ENCODE results near the gene ARHGAP23. TPM values are rescaled to one million over a fixed set of nuclear protein-coding genes. Genes with fewer than 3 reads are reported as not detected.
"Not testable (repeated sequence)": the region's sequence is repeated elsewhere in the genome, so short reads cannot be mapped to it uniquely, and the experiment has no call there.

The ARHGAP23 gene
- polyA plus RNA-seq, 1 donor: 23.6 TPM

DNA sequence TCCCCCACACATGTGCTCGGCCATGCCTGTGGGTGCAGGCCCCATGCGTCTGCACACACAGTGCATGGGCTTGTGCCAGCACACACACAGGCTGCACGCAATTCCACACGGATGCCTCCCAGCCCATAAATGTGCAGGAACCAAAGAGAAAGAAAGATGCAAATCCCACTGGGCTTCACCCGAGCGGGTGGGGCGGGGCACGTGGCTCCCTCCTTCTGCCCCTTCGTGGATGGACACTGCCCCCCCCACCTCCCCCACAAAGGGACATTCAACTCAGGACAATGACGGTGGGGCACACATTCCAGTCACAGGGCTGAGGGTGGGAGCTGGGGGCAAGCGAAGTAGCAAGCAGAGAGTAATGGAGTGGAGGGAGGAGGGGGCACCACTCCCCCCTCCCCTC is 102.6 kb downstream of the ARHGAP23 start:
- WGBS (ENCODE audit: insufficient coverage, low lambda C conversion rate): no CpG with 5 or more reads among the region's 11 CpGs
- H3K4me1 ChIP-seq (ENCODE audit: control insufficient read depth, insufficient read depth, low read length); DNase-seq; H3K36me3 ChIP-seq (ENCODE audit: control insufficient read depth, insufficient read depth, low read length); H3K9me3 ChIP-seq (ENCODE audit: control insufficient read depth, low read depth, low read length); H3K27ac ChIP-seq (ENCODE audit: low read length); H3K4me3 ChIP-seq (ENCODE audit: low read length): not testable (repeated sequence)
- H3K27me3 ChIP-seq (ENCODE audit: control insufficient read depth, insufficient read depth, low read length): peaks cover 46% of the 10 kb centered on the region

DNA sequence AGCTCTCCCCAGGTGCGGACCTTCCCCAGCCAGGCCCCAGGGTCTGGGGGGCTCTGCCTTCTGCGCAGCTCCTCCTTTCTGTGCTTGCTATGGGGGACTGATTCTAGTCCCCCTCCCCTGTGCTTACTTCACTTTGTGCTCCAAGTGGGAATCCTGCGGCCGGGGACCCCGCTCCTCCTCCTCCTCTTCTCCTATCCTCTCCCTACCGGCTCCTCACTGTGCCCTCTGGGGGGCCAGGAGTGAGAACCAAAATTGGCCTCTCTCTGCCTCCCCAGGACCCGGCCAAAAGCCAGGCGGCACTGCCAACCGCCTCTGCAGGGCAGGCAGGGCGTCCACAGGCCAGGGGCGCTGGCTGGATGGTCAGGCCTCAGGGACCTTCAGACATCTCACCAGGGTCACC is 103.5 kb downstream of the ARHGAP23 start:
- H3K27ac ChIP-seq (ENCODE audit: low read length); H3K36me3 ChIP-seq (ENCODE audit: control insufficient read depth, insufficient read depth, low read length); H3K9me3 ChIP-seq (ENCODE audit: control insufficient read depth, low read depth, low read length); H3K4me1 ChIP-seq (ENCODE audit: control insufficient read depth, insufficient read depth, low read length); DNase-seq; H3K4me3 ChIP-seq (ENCODE audit: low read length): not testable (repeated sequence)
- no CpG with 5 or more reads among the region's 11 CpGs for WGBS (ENCODE audit: insufficient coverage, low lambda C conversion rate)
- peaks cover 53% of the 10 kb centered on the region for H3K27me3 ChIP-seq (ENCODE audit: control insufficient read depth, insufficient read depth, low read length)

DNA sequence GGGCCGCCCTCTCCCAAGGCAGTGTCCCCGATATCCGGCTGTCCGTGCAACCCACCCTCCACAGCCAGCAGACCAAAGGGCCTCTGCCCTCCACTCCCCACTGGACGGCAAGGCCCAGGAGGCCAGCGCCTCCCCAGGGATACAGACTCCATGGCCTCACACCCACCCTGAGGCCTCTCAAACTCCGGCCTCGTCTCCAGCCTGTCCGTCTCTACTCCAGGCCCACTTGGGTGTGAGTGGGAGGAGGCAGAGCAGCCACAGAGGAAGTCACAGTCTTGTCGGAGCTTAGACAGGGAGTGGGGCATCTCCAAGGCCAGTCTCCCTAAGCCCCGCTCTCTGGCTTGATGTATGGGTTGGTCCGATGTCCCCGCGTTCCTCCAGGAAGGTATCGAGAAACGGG is 104.2 kb downstream of the ARHGAP23 start:
- Histone ChIP-seq H3K27ac (ENCODE audit: low read length) (no peak overlapping the region), H3K27me3 (ENCODE audit: control insufficient read depth, insufficient read depth, low read length) (peaks cover 53% of the 10 kb centered on the region), H3K9me3 (ENCODE audit: control insufficient read depth, low read depth, low read length) (no peaks in the 10 kb centered on the region), H3K4me1 (ENCODE audit: control insufficient read depth, insufficient read depth, low read length) (no peaks in the 10 kb centered on the region), H3K4me3 (ENCODE audit: low read length) (no peak overlapping the region), H3K36me3 (ENCODE audit: control insufficient read depth, insufficient read depth, low read length) (no peaks in the 10 kb centered on the region)
- 80% methylated on average over 5 of the region's 16 CpGs for WGBS (ENCODE audit: insufficient coverage, low lambda C conversion rate)
- DNase-seq: no peak

DNA sequence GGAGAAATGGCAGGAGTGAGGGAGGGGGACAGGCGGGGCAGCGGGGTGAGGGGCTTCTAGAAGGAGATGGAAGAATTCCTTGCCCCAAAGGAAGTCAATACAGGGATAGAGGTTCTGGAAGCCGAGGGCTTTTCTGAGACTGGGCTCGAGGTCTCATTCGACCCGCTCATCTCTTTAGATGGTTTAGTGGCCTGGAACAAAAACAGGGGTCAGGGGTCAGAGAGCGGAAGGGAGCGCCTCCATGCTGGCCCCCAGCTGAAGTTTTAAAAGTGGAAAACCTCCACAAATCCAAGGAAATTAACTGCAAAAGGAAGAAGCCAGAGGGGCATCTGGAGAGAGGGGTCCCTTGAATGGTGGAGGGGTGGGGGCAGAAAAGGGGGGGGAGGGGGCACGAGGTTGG is 105.0 kb downstream of the ARHGAP23 start:
- Histone ChIP-seq H3K27ac (ENCODE audit: low read length) (no peak overlapping the region), H3K27me3 (ENCODE audit: control insufficient read depth, insufficient read depth, low read length) (peaks cover 50% of the 10 kb centered on the region), H3K9me3 (ENCODE audit: control insufficient read depth, low read depth, low read length) (no peaks in the 10 kb centered on the region), H3K4me1 (ENCODE audit: control insufficient read depth, insufficient read depth, low read length) (no peaks in the 10 kb centered on the region), H3K4me3 (ENCODE audit: low read length) (no peak overlapping the region), H3K36me3 (ENCODE audit: control insufficient read depth, insufficient read depth, low read length) (no peaks in the 10 kb centered on the region)
- no peak for DNase-seq
- WGBS (ENCODE audit: insufficient coverage, low lambda C conversion rate): no CpG with 5 or more reads among the region's 9 CpGs

DNA sequence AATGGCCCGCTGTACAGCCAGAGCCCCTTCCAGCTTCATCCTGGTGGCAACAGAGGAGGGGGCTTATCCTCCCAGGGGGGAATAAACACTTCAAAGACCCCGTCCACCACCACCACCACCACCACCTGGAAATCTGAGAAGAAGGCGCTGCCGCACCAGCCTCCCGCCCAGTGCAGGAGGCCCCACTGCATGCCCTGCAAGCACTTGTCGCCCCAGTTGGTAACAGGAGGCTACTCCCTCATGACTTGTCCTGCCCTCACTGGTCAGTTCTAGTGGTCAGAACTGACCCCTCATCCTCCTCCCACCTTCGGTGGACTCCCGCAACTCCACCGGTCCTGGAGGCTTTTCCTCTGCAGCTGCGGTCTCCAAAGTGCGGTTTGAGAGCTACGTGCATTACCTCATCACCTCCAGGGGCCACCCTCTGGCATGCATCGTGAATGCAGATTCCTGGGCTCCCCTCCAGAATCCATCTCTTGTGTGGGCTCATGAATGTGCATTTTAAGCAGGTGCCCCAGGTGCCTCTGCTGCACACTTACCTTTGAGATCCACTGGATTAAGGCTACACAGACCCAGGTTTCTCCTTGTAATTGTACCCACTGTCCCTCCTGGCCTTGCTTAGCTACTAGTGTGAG is 105.7 kb downstream of the ARHGAP23 start:
- no peak for DNase-seq
- Histone ChIP-seq H3K27me3 (ENCODE audit: control insufficient read depth, insufficient read depth, low read length) (peaks cover 49% of the 10 kb centered on the region), H3K4me1 (ENCODE audit: control insufficient read depth, insufficient read depth, low read length) (no peaks in the 10 kb centered on the region), H3K36me3 (ENCODE audit: control insufficient read depth, insufficient read depth, low read length) (no peaks in the 10 kb centered on the region), H3K27ac (ENCODE audit: low read length) (no peak overlapping the region), H3K4me3 (ENCODE audit: low read length) (no peak overlapping the region), H3K9me3 (ENCODE audit: control insufficient read depth, low read depth, low read length) (no peaks in the 10 kb centered on the region)
- 68% methylated on average over 4 of the region's 13 CpGs for WGBS (ENCODE audit: insufficient coverage, low lambda C conversion rate)

DNA sequence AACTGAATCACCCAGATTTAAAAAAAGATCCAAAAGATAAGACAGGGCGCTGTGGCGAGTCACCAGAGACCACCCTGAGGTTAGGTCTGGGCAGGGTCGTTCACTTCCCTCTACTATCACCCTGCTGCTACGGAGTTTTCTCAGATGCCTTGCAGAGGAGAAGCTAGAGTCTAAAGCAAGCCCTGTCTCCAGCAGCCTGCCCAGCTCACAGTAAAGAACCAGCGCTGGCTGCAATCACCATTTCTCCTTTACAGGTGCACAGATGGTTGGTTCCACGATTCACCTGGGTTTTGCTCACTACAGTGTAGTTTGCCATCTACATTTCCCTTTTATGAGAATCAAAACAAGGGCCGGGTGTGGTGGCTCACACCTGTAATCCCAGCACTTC is 106.2 kb downstream of the ARHGAP23 start:
- Histone ChIP-seq H3K4me3 (ENCODE audit: low read length) (no peak overlapping the region), H3K27me3 (ENCODE audit: control insufficient read depth, insufficient read depth, low read length) (peaks cover 49% of the 10 kb centered on the region), H3K9me3 (ENCODE audit: control insufficient read depth, low read depth, low read length) (no peaks in the 10 kb centered on the region), H3K27ac (ENCODE audit: low read length) (no peak overlapping the region), H3K36me3 (ENCODE audit: control insufficient read depth, insufficient read depth, low read length) (no peaks in the 10 kb centered on the region), H3K4me1 (ENCODE audit: control insufficient read depth, insufficient read depth, low read length) (no peaks in the 10 kb centered on the region)
- no peak for DNase-seq
- WGBS (ENCODE audit: insufficient coverage, low lambda C conversion rate): no CpG with 5 or more reads among the region's 7 CpGs

DNA sequence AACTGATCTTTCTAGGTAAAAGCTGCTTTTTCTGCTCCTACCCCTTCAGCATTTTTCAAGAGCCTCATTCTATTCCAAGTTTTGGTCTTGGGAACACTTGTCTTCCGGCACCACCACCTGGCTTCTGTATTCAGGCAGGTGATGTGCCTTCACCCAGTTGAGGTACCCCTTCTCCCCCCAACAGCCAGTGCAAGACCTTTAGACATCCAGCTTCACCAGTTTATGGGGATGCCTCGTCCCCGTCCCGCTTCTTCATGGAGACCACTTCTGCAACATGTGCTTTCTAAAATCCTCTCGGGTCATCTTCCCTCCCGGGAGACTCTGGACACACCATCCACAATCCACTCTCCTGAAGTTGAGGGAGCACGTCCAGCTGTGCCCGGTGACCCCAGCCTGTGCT is 107.6 kb downstream of the ARHGAP23 start:
- H3K36me3 ChIP-seq (ENCODE audit: control insufficient read depth, insufficient read depth, low read length): no peaks in the 10 kb centered on the region
- peaks cover 43% of the 10 kb centered on the region for H3K27me3 ChIP-seq (ENCODE audit: control insufficient read depth, insufficient read depth, low read length)
- no CpG with 5 or more reads among the region's 8 CpGs for WGBS (ENCODE audit: insufficient coverage, low lambda C conversion rate)
- H3K4me1 ChIP-seq (ENCODE audit: control insufficient read depth, insufficient read depth, low read length): no peaks in the 10 kb centered on the region
- H3K9me3 ChIP-seq (ENCODE audit: control insufficient read depth, low read depth, low read length): no peaks in the 10 kb centered on the region
- DNase-seq: no peak
- no peak overlapping the region for H3K27ac ChIP-seq (ENCODE audit: low read length)
- H3K4me3 ChIP-seq (ENCODE audit: low read length): no peak overlapping the region

DNA sequence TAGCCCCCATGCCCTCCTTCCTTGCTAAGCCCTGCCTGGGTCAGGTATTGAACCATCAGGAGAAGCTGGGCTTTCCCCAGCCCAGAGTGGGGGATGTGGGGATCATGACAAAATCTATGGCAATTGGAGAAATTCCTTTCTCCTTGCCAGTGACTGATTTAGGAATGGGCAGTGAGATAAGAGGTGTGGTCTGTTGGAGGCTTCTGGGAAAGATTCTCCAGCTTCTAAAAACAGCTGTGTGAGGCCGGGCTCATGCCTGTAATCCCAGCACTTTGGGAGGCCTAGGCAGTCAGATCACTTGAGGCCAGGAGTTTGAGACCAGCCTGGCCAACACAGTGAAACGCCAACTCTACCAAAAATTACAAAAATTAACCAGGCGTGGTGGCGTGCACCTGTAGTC is 108.4 kb downstream of the ARHGAP23 start:
- no peaks in the 10 kb centered on the region for H3K4me1 ChIP-seq (ENCODE audit: control insufficient read depth, insufficient read depth, low read length)
- no peak overlapping the region for H3K27ac ChIP-seq (ENCODE audit: low read length)
- no peak for DNase-seq
- peaks cover 42% of the 10 kb centered on the region for H3K27me3 ChIP-seq (ENCODE audit: control insufficient read depth, insufficient read depth, low read length)
- WGBS (ENCODE audit: insufficient coverage, low lambda C conversion rate): no CpG with 5 or more reads among the region's 4 CpGs
- no peak overlapping the region for H3K4me3 ChIP-seq (ENCODE audit: low read length)
- H3K9me3 ChIP-seq (ENCODE audit: control insufficient read depth, low read depth, low read length): no peaks in the 10 kb centered on the region
- H3K36me3 ChIP-seq (ENCODE audit: control insufficient read depth, insufficient read depth, low read length): no peaks in the 10 kb centered on the region

DNA sequence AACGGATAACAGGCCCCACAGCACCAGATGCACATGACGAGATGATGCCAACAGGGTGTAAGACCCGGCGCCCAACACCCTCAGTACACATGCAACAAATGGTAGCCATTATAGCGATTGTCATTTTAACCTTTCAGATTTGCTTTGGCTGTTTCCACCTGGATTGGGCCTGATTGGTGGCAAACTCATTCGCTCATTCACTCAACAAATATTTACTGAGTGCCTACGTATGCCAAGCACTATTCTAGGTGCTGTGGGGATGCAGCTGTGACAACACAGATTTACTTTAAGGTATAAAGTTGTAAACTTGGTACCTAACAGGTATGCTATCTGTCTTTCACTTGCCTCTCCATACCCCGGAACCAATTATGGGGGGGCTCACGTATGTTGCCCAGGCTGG is 110.6 kb downstream of the ARHGAP23 start:
- WGBS (ENCODE audit: insufficient coverage, low lambda C conversion rate): no CpG with 5 or more reads among the region's 9 CpGs
- Histone ChIP-seq H3K9me3 (ENCODE audit: control insufficient read depth, low read depth, low read length) (peaks cover 3% of the 10 kb centered on the region), H3K36me3 (ENCODE audit: control insufficient read depth, insufficient read depth, low read length) (no peaks in the 10 kb centered on the region), H3K4me1 (ENCODE audit: control insufficient read depth, insufficient read depth, low read length) (no peaks in the 10 kb centered on the region), H3K4me3 (ENCODE audit: low read length) (no peak overlapping the region), H3K27me3 (ENCODE audit: control insufficient read depth, insufficient read depth, low read length) (peaks cover 22% of the 10 kb centered on the region), H3K27ac (ENCODE audit: low read length) (no peak overlapping the region)
- DNase-seq: no peak

DNA sequence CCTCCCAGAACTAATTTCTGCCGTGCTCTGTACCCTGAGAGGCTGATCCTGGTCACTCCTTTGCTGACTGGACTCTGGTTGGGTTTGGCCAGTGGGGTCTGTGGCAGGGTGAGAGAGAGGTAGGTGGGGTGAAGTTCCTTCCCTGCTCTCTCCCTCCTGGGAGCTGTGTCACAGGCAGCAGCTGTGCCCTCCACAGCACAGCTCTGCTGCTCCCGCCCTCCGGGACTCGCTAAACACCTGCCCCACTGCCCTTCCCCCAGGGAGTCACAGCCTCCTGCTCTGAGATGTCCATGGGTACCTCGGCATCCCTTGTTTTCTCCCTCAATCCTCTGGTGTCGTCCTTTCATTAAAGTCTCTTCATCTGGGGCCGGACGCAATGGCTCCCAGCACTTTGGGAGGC is 111.1 kb downstream of the ARHGAP23 start:
- Histone ChIP-seq H3K27me3 (ENCODE audit: control insufficient read depth, insufficient read depth, low read length) (peaks cover 17% of the 10 kb centered on the region), H3K4me1 (ENCODE audit: control insufficient read depth, insufficient read depth, low read length) (no peaks in the 10 kb centered on the region), H3K27ac (ENCODE audit: low read length) (no peak overlapping the region), H3K36me3 (ENCODE audit: control insufficient read depth, insufficient read depth, low read length) (no peaks in the 10 kb centered on the region), H3K4me3 (ENCODE audit: low read length) (no peak overlapping the region), H3K9me3 (ENCODE audit: control insufficient read depth, low read depth, low read length) (peaks cover 3% of the 10 kb centered on the region)
- no peak for DNase-seq
- WGBS (ENCODE audit: insufficient coverage, low lambda C conversion rate): 30% methylated on average over 2 of the region's 8 CpGs

DNA sequence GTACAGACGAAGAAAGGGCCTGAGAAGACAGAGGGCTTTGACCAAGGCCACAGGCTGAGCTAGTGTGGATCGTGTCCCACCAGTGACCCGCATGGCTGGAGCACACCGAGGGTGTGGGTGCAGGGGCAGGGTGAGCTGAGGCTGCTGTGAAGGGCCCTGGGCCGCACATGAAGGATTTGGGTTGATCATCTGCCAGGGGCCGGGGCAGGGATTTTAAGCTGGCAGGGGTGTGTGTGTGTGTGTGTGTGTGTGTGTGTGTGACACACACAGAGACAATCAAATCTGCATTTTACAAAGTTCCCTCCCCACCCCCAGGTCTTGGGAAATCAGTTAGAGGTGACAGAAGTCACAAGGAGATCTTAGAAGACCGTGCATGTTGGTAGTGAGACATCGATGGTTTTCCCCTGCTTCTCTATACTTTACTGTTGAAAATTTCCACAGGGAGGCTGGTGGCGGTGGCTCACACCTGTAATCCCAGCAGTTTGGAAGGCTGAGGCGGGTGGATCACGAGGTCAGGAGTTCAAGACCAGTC is 112.3 kb downstream of the ARHGAP23 start:
- Histone ChIP-seq H3K27me3 (ENCODE audit: control insufficient read depth, insufficient read depth, low read length) (peaks cover 10% of the 10 kb centered on the region), H3K36me3 (ENCODE audit: control insufficient read depth, insufficient read depth, low read length) (no peaks in the 10 kb centered on the region), H3K4me1 (ENCODE audit: control insufficient read depth, insufficient read depth, low read length) (no peaks in the 10 kb centered on the region), H3K4me3 (ENCODE audit: low read length) (no peak overlapping the region), H3K9me3 (ENCODE audit: control insufficient read depth, low read depth, low read length) (peaks cover 3% of the 10 kb centered on the region), H3K27ac (ENCODE audit: low read length) (no peak overlapping the region)
- no CpG with 5 or more reads among the region's 11 CpGs for WGBS (ENCODE audit: insufficient coverage, low lambda C conversion rate)
- no peak for DNase-seq
